T-helper 1 cell (primary cell): ENCODE data around the gene OR1F1.
A peak's percentile ranks its signal among the peaks of the same experiment; 100 is the strongest.
"Not testable (repeated sequence)": the region's sequence is repeated elsewhere in the genome, so short reads cannot be mapped to it uniquely, and the experiment has no call there.

Experiments used
- DNase-seq, 5 donors: peaks; one replicate each; pipeline ENCODE4 v3.0.0-alpha.2; 2012 to 2020
- total RNA-seq, 4 donors: gene quantifications; one replicate each; lab custom pipeline; 2026; lab: John Stamatoyannopoulos, UW

OR1F1 gene
- 0 to 0.91 (median 0.25) reads per million in 4 donors for total RNA-seq

- peak in 4 of 5 donors; percentile 36 to 84 (median 46) for DNase-seq
Observed at GRCh38 chr16:3187798-3188674, at the start of gene OR1F1. Gene OR1F1 (plus strand): TSS chr16:3188204.

- no peak for DNase-seq
Observed at GRCh38 chr16:3138342-3138741, 49.7 kb upstream of the OR1F1 start.

- DNase-seq, result no peak
Observed at GRCh38 chr16:3138823-3139426, 49.1 kb upstream of the OR1F1 start.

- DNase-seq, result not testable (repeated sequence)
Observed at GRCh38 chr16:3139561-3139960, 48.4 kb upstream of the OR1F1 start.

GRCh38 chr16:3140603-3141427 is 47.2 kb upstream of the OR1F1 start:
- no peak for DNase-seq

GRCh38 chr16:3141781-3142311 is 46.2 kb upstream of the OR1F1 start:
- no peak for DNase-seq

- no peak for DNase-seq
Observed at GRCh38 chr16:3142327-3142726, 45.7 kb upstream of the OR1F1 start.

- DNase-seq, result no peak
Observed at GRCh38 chr16:3142770-3143169, 45.2 kb upstream of the OR1F1 start.

- DNase-seq, result no peak
Observed at GRCh38 chr16:3143189-3143588, 44.8 kb upstream of the OR1F1 start.

- DNase-seq, result no peak
Observed at GRCh38 chr16:3143598-3144320, 44.2 kb upstream of the OR1F1 start.

GRCh38 chr16:3144321-3144983 is 43.6 kb upstream of the OR1F1 start:
- DNase-seq, result no peak

GRCh38 chr16:3145151-3145550 is 42.9 kb upstream of the OR1F1 start:
- DNase-seq, result no peak

- no peak for DNase-seq
Observed at GRCh38 chr16:3145660-3146059, 42.3 kb upstream of the OR1F1 start.

GRCh38 chr16:3147046-3147756 is 40.8 kb upstream of the OR1F1 start:
- no peak for DNase-seq

- DNase-seq, result no peak
Observed at GRCh38 chr16:3147757-3148104, 40.3 kb upstream of the OR1F1 start.

- DNase-seq, result no peak
Observed at GRCh38 chr16:3148256-3149192, 39.5 kb upstream of the OR1F1 start.

GRCh38 chr16:3149193-3149530 is 38.8 kb upstream of the OR1F1 start:
- no peak for DNase-seq

GRCh38 chr16:3149630-3150345 is 38.2 kb upstream of the OR1F1 start:
- peak in 1 of 5 donors; percentile 65 for DNase-seq
